OCI-LY1 (cell line): ENCODE results near the gene FBF1.

ENCODE experiments used
- CTCF ChIP-seq: fragments of 200-600 bp; sonication (generic), shearing (Covaris generic); IDR thresholded peaks from 2 replicates; pipeline ENCODE4 v1.5.1; 2017; ENCODE audit warnings: mild to moderate bottlenecking, antibody characterized with exemption, low read length, moderate library complexity, mixed read lengths
- EZH2 ChIP-seq: fragments of 200-600 bp; sonication (generic), shearing (Covaris generic); IDR thresholded peaks from 2 replicates; pipeline ENCODE4 v1.8.0; 2017; ENCODE audit warnings: borderline replicate concordance, mixed run types, mild to moderate bottlenecking, antibody characterized with exemption, low read length, moderate library complexity, mixed read lengths

- TF ChIP-seq CTCF (no peak), EZH2 (no peak)
Measured at GRCh38 chr17:75864448-75864871, 76.4 kb downstream of the FBF1 start.
